GM06990 (cell line): ENCODE measurements around the gene PIP4P1.
"Not testable (repeated sequence)": the region's sequence is repeated elsewhere in the genome, so short reads cannot be mapped to it uniquely, and the experiment has no call there.

Source experiments
- DNase-seq: peaks from one replicate; pipeline ENCODE4 v3.0.0-alpha.2; 2011; ENCODE audit not compliant: insufficient read length; ENCODE audit errors: extremely low read depth
- H3K27me3 ChIP-seq: replicated peaks from 2 replicates; pipeline ENCODE4 v1.6.0; 2011; ENCODE audit warnings: low read length; ENCODE audit not compliant: control insufficient read depth, insufficient read depth
- H3K36me3 ChIP-seq: 2 replicates; pipeline ENCODE4 v1.5.1; 2011; ENCODE audit warnings: low read length; ENCODE audit not compliant: control insufficient read depth, insufficient read depth
- H3K4me3 ChIP-seq: replicated peaks from 2 replicates; pipeline ENCODE4 v1.5.1; 2011; ENCODE audit warnings: low read depth, mild to moderate bottlenecking, control low read depth, low read length
- TF ChIP-seq, protein P1 (sequence below): IDR thresholded peaks from 2 replicates; pipeline ENCODE4 v1.5.1; 2011; ENCODE audit warnings: low read length, control low read depth, mild to moderate bottlenecking, inconsistent platforms; ENCODE audit not compliant: insufficient read depth, poor library complexity, severe bottlenecking

Gene PIP4P1

GRCh38 chr14:20458031-20458789 is 3.0 kb downstream of the PIP4P1 start:
- TF ChIP-seq, protein P1, sequence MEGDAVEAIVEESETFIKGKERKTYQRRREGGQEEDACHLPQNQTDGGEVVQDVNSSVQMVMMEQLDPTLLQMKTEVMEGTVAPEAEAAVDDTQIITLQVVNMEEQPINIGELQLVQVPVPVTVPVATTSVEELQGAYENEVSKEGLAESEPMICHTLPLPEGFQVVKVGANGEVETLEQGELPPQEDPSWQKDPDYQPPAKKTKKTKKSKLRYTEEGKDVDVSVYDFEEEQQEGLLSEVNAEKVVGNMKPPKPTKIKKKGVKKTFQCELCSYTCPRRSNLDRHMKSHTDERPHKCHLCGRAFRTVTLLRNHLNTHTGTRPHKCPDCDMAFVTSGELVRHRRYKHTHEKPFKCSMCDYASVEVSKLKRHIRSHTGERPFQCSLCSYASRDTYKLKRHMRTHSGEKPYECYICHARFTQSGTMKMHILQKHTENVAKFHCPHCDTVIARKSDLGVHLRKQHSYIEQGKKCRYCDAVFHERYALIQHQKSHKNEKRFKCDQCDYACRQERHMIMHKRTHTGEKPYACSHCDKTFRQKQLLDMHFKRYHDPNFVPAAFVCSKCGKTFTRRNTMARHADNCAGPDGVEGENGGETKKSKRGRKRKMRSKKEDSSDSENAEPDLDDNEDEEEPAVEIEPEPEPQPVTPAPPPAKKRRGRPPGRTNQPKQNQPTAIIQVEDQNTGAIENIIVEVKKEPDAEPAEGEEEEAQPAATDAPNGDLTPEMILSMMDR, result no peak
- no peak overlapping the region for H3K4me3 ChIP-seq
- H3K36me3 ChIP-seq, result peaks cover 20% of the 10 kb centered on the region
- no peak for DNase-seq
- no peaks in the 10 kb centered on the region for H3K27me3 ChIP-seq

DNA sequence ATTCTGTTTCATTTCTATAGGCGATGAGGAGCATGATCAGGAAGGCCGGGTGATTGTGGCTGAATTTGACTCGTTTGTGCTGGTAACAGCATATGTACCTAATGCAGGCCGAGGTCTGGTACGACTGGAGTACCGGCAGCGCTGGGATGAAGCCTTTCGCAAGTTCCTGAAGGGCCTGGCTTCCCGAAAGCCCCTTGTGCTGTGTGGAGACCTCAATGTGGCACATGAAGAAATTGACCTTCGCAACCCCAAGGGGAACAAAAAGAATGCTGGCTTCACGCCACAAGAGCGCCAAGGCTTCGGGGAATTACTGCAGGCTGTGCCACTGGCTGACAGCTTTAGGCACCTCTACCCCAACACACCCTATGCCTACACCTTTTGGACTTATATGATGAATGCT is 4.3 kb downstream of the PIP4P1 start:
- TF ChIP-seq, protein P1, result no peak
- Histone ChIP-seq H3K36me3 (peaks cover 21% of the 10 kb centered on the region), H3K4me3 (no peak overlapping the region), H3K27me3 (no peaks in the 10 kb centered on the region)
- no peak for DNase-seq

DNA sequence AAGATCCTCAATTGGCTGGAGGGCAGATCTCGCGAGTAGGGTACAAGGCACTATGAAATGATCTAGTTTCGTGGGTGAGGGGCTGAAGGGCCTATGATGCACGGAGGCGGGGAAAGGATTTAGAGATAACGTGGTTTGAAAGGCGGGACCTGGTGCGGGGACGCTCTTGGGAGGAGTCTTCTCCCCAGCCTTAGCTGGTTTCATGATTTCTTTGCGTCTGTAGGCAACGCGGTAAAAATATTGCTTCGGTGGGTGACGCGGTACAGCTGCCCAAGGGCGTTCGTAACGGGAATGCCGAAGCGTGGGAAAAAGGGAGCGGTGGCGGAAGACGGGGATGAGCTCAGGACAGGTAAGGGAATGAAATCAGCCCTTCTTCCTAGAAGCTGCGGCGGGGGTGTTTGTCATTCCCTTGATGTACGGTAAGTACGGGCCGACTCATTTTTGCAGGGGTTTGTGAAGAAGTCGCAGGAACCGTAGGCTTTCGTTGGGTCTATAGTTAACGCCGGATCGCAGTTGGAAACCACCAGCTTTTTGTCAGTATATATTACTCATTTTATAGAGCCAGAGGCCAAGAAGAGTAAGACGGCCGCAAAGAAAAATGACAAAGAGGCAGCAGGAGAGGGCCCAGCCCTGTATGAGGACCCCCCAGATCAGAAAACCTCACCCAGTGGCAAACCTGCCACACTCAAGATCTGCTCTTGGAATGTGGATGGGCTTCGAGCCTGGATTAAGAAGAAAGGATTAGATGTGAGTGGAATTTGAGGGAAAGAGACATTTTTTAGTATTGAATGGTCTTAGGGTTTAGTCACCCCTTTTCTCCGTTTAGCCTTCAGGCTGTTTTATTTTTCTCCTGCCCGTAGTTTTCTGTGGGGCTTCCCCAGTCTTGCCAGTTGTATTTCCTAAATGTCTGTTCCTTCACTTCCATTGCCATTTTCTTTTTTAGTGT is 5.6 kb downstream of the PIP4P1 start:
- TF ChIP-seq, protein P1, result no peak
- no peak for DNase-seq
- H3K27me3 ChIP-seq, result no peaks in the 10 kb centered on the region
- H3K36me3 ChIP-seq, result peaks cover 23% of the 10 kb centered on the region
- peak overlapping the region; percentile 83 for H3K4me3 ChIP-seq

DNA sequence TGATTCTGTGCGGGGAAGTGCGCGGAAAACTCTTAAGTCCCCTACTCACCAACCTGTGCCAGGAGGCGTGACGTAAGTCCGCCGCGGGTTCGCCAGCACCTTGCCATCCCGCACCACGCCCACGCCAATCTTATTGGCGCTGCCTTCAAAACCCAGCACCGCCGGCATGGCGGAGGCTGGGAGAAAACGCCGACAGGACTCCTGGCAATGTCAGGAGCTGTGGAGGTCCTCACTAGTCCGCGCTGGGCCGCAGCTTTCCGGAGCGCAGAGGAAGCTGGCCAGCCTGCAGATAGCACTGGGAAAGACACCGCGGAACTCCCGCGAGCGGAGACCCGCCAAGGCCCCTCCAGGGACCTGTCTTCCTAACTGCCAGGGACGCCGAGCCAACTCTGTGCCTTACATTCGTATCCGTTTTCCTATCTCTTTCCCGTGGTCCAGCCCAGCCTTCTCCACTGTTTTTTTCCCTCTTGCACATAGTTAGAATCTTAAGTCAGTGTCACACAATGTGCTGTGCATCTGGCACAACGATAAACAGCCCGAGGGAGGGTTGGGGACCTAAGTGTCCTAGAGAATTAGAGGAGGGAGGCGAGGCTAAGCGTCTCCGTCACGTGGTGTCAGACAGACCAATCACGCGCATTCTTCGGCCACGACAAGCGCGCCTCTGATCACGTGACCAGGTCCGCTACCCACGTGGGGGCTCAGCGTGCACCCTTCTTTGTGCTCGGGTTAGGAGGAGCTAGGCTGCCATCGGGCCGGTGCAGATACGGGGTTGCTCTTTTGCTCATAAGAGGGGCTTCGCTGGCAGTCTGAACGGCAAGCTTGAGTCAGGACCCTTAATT is 6.5 kb downstream of the PIP4P1 start, which contains the start of the genes APEX1 and OSGEP:
Gene APEX1, plus strand, starts transcription at position 711 of the 839 bp plus-strand sequence. CDS start 420 bp downstream, outside the sequence.
Gene OSGEP, minus strand, starts transcription at position 297 of the 839 bp plus-strand sequence. Its CDS starts 129 bp downstream, at position 168.
- Histone ChIP-seq H3K4me3 (peak within 1 kb of the TSS; percentile 83), H3K27me3 (no peaks in the 10 kb centered on the region), H3K36me3 (peaks cover 25% of the 10 kb centered on the region)
- TF ChIP-seq, protein P1, result no peak
- peak; percentile 96 for DNase-seq

- H3K27me3 ChIP-seq, DNase-seq, H3K4me3 ChIP-seq: not testable (repeated sequence)
- H3K36me3 ChIP-seq, result peaks cover 24% of the 10 kb centered on the region
These were observed 8.4 kb downstream of the PIP4P1 start for GRCh38 chr14:20452831-20453230.
